Prostate gland (tissue), 2 donors: Measurements from ENCODE around the gene EXOSC2.

Experiments
- CTCF ChIP-seq, 4 experiments: fragments of 200-600 bp in 2 of 4; fragments of 450-650 bp in 2 of 4; sonication (generic) in 2 of 4; IDR thresholded peaks; 1 replicate in 3 of 4; 2 replicates in 1 of 4; pipeline ENCODE4 v1.5.1; 2016 to 2019; ENCODE audit warnings: antibody characterized with exemption in 4 of 4, mild to moderate bottlenecking in 2 of 4, moderate library complexity in 2 of 4
- POLR2A ChIP-seq: fragments of 450-650 bp; IDR thresholded peaks from one replicate; pipeline ENCODE4 v1.6.1; 2016; ENCODE audit warnings: antibody characterized with exemption, mild to moderate bottlenecking

DNA sequence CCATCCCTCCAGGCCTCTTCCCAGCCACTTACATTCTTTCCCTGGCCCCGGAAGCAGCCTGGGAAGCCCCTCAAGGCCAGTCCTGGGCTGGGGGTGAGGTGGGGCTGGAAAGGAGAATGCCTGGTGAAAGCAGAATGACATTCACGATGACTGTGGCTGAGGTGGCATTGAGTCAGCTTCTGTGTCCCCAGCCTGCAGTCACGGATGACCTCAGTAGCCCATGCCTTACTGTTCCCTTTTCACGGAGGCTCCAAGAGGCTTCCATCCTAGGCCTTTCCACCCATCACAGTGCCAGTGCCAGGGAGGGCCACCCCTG is 26.5 kb upstream of the EXOSC2 start:
- TF ChIP-seq CTCF (IDR thresholded peaks at IDR 0.05) = no peak
- no peak for TF ChIP-seq POLR2A
